Testis (tissue), 2 donors: ENCODE results near the gene FRMPD4.

Experiments
- CTCF ChIP-seq, 3 experiments: fragments of 450-650 bp in 2 of 3; fragments of 200-600 bp in 1 of 3; sonication (generic) in 1 of 3; IDR thresholded peaks; one replicate each; pipeline ENCODE4 v1.5.1; 2016 to 2019; ENCODE audit warnings: antibody characterized with exemption in 3 of 3, mild to moderate bottlenecking in 2 of 3, moderate library complexity in 1 of 3
- POLR2A ChIP-seq: fragments of 450-650 bp; IDR thresholded peaks from one replicate; pipeline ENCODE4 v1.6.1; 2017; ENCODE audit warnings: antibody characterized with exemption, mild to moderate bottlenecking, moderate library complexity

GRCh38 chrX:12197030-12197429 is 58.8 kb downstream of the FRMPD4 start:
- TF ChIP-seq CTCF (IDR thresholded peaks at IDR 0.05) (no peak), POLR2A (no peak)
